Left lung (tissue), 10 donors: ENCODE data around the gene COMMD1. TPM values are rescaled to one million over a fixed set of nuclear protein-coding genes. Genes with fewer than 3 reads are reported as not detected.

ENCODE experiments used
- ATAC-seq: fragments of 200-7000 bp; cut with Tn5 transposase; one replicate; pipeline ENCODE4 v1.9.1; 2020; ENCODE audit warnings: moderate library complexity
- DNase-seq, 4 donors: peaks; one replicate each; pipeline ENCODE4 v3.0.0-alpha.2; 2013 to 2020
- H3K27ac ChIP-seq, 2 donors: fragments of 200-600 bp; sonication (generic) in 1 of 2; one replicate each; pipeline versions ENCODE4 v1.5.0 to v1.8.0; 2020 to 2021
- H3K27me3 ChIP-seq, 2 donors: fragments of 200-600 bp; sonication (generic) in 1 of 2; one replicate each; pipeline versions ENCODE4 v1.5.0 to v1.8.0; 2020 to 2021
- H3K36me3 ChIP-seq, 2 donors: fragments of 200-600 bp; sonication (generic) in 1 of 2; one replicate each; pipeline versions ENCODE4 v1.5.0 to v1.8.0; 2020 to 2021
- H3K4me1 ChIP-seq, 2 donors: fragments of 200-600 bp; one replicate each; pipeline ENCODE4 v1.8.0; 2021
- H3K4me3 ChIP-seq, 2 donors: fragments of 200-600 bp; sonication (generic) in 1 of 2; one replicate each; pipeline versions ENCODE4 v1.5.0 to v1.8.0; 2020 to 2021; ENCODE audit warnings: mild to moderate bottlenecking in 1 of 2
- H3K9me3 ChIP-seq, 2 donors: fragments of 200-600 bp; sonication (generic) in 1 of 2; one replicate each; pipeline versions ENCODE4 v1.5.0 to v1.8.0; 2020 to 2021
- CTCF ChIP-seq, 2 donors: fragments of 200-600 bp; sonication (generic) in 1 of 2; IDR thresholded peaks; one replicate each; pipeline versions ENCODE4 v1.5.0 to v1.8.0; 2021; ENCODE audit warnings: antibody characterized with exemption in 2 of 2
- intact Hi-C, 2 donors: fragments of 100-400 bp; cut with DNase I; formaldehyde crosslinking; loops; one replicate each; pipeline versions ENCODE4 v1.11.2 to v1.14.2; 2022
- polyA plus RNA-seq, 6 donors: library from polyadenylated mRNA; unstranded; fragments of 120-200 nt; gene quantifications; one replicate each; pipeline ENCODE4 v1.2.1, GENCODE V29; 2013; ENCODE audit not compliant: insufficient read length in 6 of 6
- total RNA-seq, 2 donors: library from RNA; stranded (reverse); fragmentation: NEBNext Ultra II Directional; extraction: Animal tissue kit (Norgen Biotek cat#: 25700); gene quantifications; one replicate each; pipeline ENCODE4 v1.2.1, GENCODE V29; 2021
- donor health status: DM: no; HTN: yes; CAD: no.
- donor health status: DM: no; HTN: no; CAD: no.

The COMMD1 gene
- total and polyA plus RNA-seq, 8 donors = 34.1 to 91.5 (median 77.3) TPM

GRCh38 chr2:62109554-62109953 lies 204.1 kb downstream of the COMMD1 start:
- Histone ChIP-seq H3K27ac (no peak overlapping the region), H3K36me3 (no peaks in the 10 kb centered on the region), H3K27me3 (no peaks in the 10 kb centered on the region), H3K4me3 (no peak overlapping the region), H3K4me1 (no peaks in the 10 kb centered on the region), H3K9me3 (no peaks in the 10 kb centered on the region)
- DNase-seq (no peak), ATAC-seq (no peak)
- intact Hi-C loops = no loop called here
- TF ChIP-seq CTCF (IDR thresholded peaks at IDR 0.05) = no peak

- intact Hi-C loops = no loop called here
- no peak for ATAC-seq
- no peak overlapping the region for H3K27ac ChIP-seq
Measured at GRCh38 chr2:62110415-62111025, 205.0 kb downstream of the COMMD1 start.

GRCh38 chr2:62112179-62112578 lies 206.7 kb downstream of the COMMD1 start:
- ATAC-seq = peak; percentile 17
- H3K36me3 ChIP-seq = no peaks in the 10 kb centered on the region
- TF ChIP-seq CTCF (IDR thresholded peaks at IDR 0.05) = no peak
- H3K4me3 ChIP-seq = no peak overlapping the region
- H3K27me3 ChIP-seq = no peaks in the 10 kb centered on the region
- DNase-seq = no peak
- H3K27ac ChIP-seq = no peak overlapping the region
- H3K9me3 ChIP-seq = no peaks in the 10 kb centered on the region
- no peaks in the 10 kb centered on the region for H3K4me1 ChIP-seq
- intact Hi-C loops = no loop called here

More at GRCh38 chr2:62110415-62111025, 205.0 kb downstream of the COMMD1 start:
- H3K4me1 ChIP-seq = no peaks in the 10 kb centered on the region
- H3K27me3 ChIP-seq = no peaks in the 10 kb centered on the region
- TF ChIP-seq CTCF (IDR thresholded peaks at IDR 0.05) = no peak
- no peak overlapping the region for H3K4me3 ChIP-seq
- no peak for DNase-seq
- no peaks in the 10 kb centered on the region for H3K36me3 ChIP-seq
- H3K9me3 ChIP-seq = no peaks in the 10 kb centered on the region

- H3K9me3 ChIP-seq = no peaks in the 10 kb centered on the region
- ATAC-seq (peak; percentile 78), DNase-seq (no peak)
- peaks cover 0 to 3% of the 10 kb centered on the region in 2 donors for H3K4me1 ChIP-seq
- TF ChIP-seq CTCF (IDR thresholded peaks at IDR 0.05) = no peak
- H3K4me3 ChIP-seq = no peak overlapping the region
- H3K27ac ChIP-seq = no peak overlapping the region
- intact Hi-C loops = no loop called here
- no peaks in the 10 kb centered on the region for H3K36me3 ChIP-seq
- H3K27me3 ChIP-seq = no peaks in the 10 kb centered on the region
Measured at GRCh38 chr2:62114564-62114963, 209.1 kb downstream of the COMMD1 start.

- no peaks in the 10 kb centered on the region for H3K27me3 ChIP-seq
- no peaks in the 10 kb centered on the region for H3K9me3 ChIP-seq
- DNase-seq = no peak
- TF ChIP-seq CTCF (IDR thresholded peaks at IDR 0.05) = no peak
- intact Hi-C loops = no loop called here
- no peak overlapping the region for H3K4me3 ChIP-seq
- ATAC-seq = no peak
- H3K27ac ChIP-seq = no peak overlapping the region
- peaks cover 0 to 3% of the 10 kb centered on the region in 2 donors for H3K4me1 ChIP-seq
- H3K36me3 ChIP-seq = no peaks in the 10 kb centered on the region
Measured at GRCh38 chr2:62116983-62117382, 211.5 kb downstream of the COMMD1 start.
